Left ventricle myocardium superior (tissue), 1 donor: ENCODE data around the gene HLA-DPB1. TPM values are rescaled to one million over a fixed set of nuclear protein-coding genes. Genes with fewer than 3 reads are reported as not detected.
"Not testable (repeated sequence)": the region's sequence is repeated elsewhere in the genome, so short reads cannot be mapped to it uniquely, and the experiment has no call there.

ENCODE experiments used
- ATAC-seq: fragments of 200-7000 bp; cut with Tn5 transposase; one replicate; pipeline ENCODE4 v1.9.1; 2020; ENCODE audit warnings: mild to moderate bottlenecking, moderate library complexity
- DNase-seq: peaks from one replicate; pipeline ENCODE4 v3.0.0-alpha.2; 2020
- intact Hi-C: fragments of 100-400 bp; cut with micrococcal nuclease; formaldehyde crosslinking; loops from one replicate; pipeline ENCODE4 v1.11.0; 2022
- total RNA-seq: library from RNA; stranded (reverse); fragmentation: NEBNext Ultra II Directional; extraction: Animal tissue kit (Norgen Biotek cat#: 25700); gene quantifications from one replicate; pipeline ENCODE4 v1.2.1, GENCODE V29; 2021
- donor health status: DM: no; HTN: yes; CAD: no; lungs with severe emphysema.

The HLA-DPB1 gene
- total RNA-seq, 1 donor from 2014 or later = 41.5 TPM

GRCh38 chr6:33091957-33092356 is 16.2 kb downstream of the HLA-DPB1 start:
- ATAC-seq (peak; percentile 63), DNase-seq (peak; percentile 60)
- intact Hi-C loops = no loop called here

GRCh38 chr6:33092385-33092784 is 16.6 kb downstream of the HLA-DPB1 start:
- DNase-seq = no peak
- ATAC-seq = no peak
- intact Hi-C loops = no loop called here

GRCh38 chr6:33093855-33094254 is 18.1 kb downstream of the HLA-DPB1 start:
- DNase-seq = no peak
- ATAC-seq = no peak
- intact Hi-C loops = no loop called here

- DNase-seq (no peak), ATAC-seq (no peak)
- intact Hi-C loops = no loop called here
These were observed 19.9 kb downstream of the HLA-DPB1 start for GRCh38 chr6:33095681-33096080.

- DNase-seq, ATAC-seq, intact Hi-C loops: not testable (repeated sequence)
These were observed 25.4 kb downstream of the HLA-DPB1 start for GRCh38 chr6:33101121-33101737.

- DNase-seq (no peak), ATAC-seq (no peak)
- intact Hi-C loops = no loop called here
These were observed 28.0 kb downstream of the HLA-DPB1 start for GRCh38 chr6:33103776-33104175.

- no peak for ATAC-seq
- intact Hi-C loops = no loop called here
- no peak for DNase-seq
These were observed 29.1 kb downstream of the HLA-DPB1 start for GRCh38 chr6:33104887-33105286.

- ATAC-seq (no peak), DNase-seq (no peak)
- intact Hi-C loops = no loop called here
These were observed 29.6 kb downstream of the HLA-DPB1 start for GRCh38 chr6:33105386-33105785.

- DNase-seq (no peak), ATAC-seq (no peak)
- intact Hi-C loops = no loop called here
These were observed 30.4 kb downstream of the HLA-DPB1 start for GRCh38 chr6:33105916-33106871.

GRCh38 chr6:33107641-33108040 is 31.9 kb downstream of the HLA-DPB1 start:
- ATAC-seq = no peak

GRCh38 chr6:33108307-33108706 is 32.5 kb downstream of the HLA-DPB1 start:
- DNase-seq (no peak), ATAC-seq (no peak)
- intact Hi-C loops = no loop called here

More at GRCh38 chr6:33107641-33108040, 31.9 kb downstream of the HLA-DPB1 start:
- DNase-seq = no peak
- intact Hi-C loops = no loop called here

GRCh38 chr6:33112148-33112547 is 36.4 kb downstream of the HLA-DPB1 start:
- ATAC-seq (peak; percentile 91), DNase-seq (no peak)
- intact Hi-C loops = no loop called here

- ATAC-seq (no peak), DNase-seq (no peak)
- intact Hi-C loops = no loop called here
These were observed 38.0 kb downstream of the HLA-DPB1 start for GRCh38 chr6:33113755-33114154.

- intact Hi-C loops = no loop called here
- no peak for DNase-seq
- no peak for ATAC-seq
These were observed 38.6 kb downstream of the HLA-DPB1 start for GRCh38 chr6:33114406-33114805.

GRCh38 chr6:33116417-33116816 is 40.6 kb downstream of the HLA-DPB1 start:
- DNase-seq (no peak), ATAC-seq (no peak)
- intact Hi-C loops = no loop called here

GRCh38 chr6:33116841-33117711 is 41.3 kb downstream of the HLA-DPB1 start:
- no peak for DNase-seq
- no peak for ATAC-seq

GRCh38 chr6:33117811-33118277 is 42.1 kb downstream of the HLA-DPB1 start:
- DNase-seq = no peak
- intact Hi-C loops = no loop called here
- no peak for ATAC-seq

More at GRCh38 chr6:33116841-33117711, 41.3 kb downstream of the HLA-DPB1 start:
- intact Hi-C loops = no loop called here

GRCh38 chr6:33118525-33119123 is 42.8 kb downstream of the HLA-DPB1 start:
- DNase-seq = no peak
- intact Hi-C loops = no loop called here
- peak; percentile 41 for ATAC-seq

GRCh38 chr6:33120001-33120400 is 44.2 kb downstream of the HLA-DPB1 start:
- no peak for ATAC-seq
- intact Hi-C loops = no loop called here

More at GRCh38 chr6:33120001-33120400, 44.2 kb downstream of the HLA-DPB1 start:
- no peak for DNase-seq
